Fibroblast of peridontal ligament (primary cell): ENCODE results near the gene CLEC11A.

ENCODE experiments used
- DNase-seq: peaks from one replicate; pipeline ENCODE4 v3.0.0-alpha.2; 2010; ENCODE audit errors: extremely low read depth

Gene CLEC11A

GRCh38 chr19:50723069-50723468 lies at the start of gene CLEC11A:
CLEC11A (plus strand) TSS chr19:50723364; CDS start chr19:50723526, 162 bp downstream.
- DNase-seq = peak; percentile 68

- no peak for DNase-seq
These were observed 46.5 kb upstream of the CLEC11A start for GRCh38 chr19:50676625-50677197.

- DNase-seq = no peak
These were observed 45.5 kb upstream of the CLEC11A start for GRCh38 chr19:50677636-50678035.

GRCh38 chr19:50678323-50678722 lies 44.8 kb upstream of the CLEC11A start:
- DNase-seq = no peak

- peak; percentile 41 for DNase-seq
These were observed 43.7 kb upstream of the CLEC11A start for GRCh38 chr19:50679177-50680125.

GRCh38 chr19:50686310-50687032 lies 36.7 kb upstream of the CLEC11A start:
- DNase-seq = no peak

- no peak for DNase-seq
These were observed 34.4 kb upstream of the CLEC11A start for GRCh38 chr19:50688766-50689165.

GRCh38 chr19:50690439-50690838 lies 32.7 kb upstream of the CLEC11A start:
- DNase-seq = no peak

- no peak for DNase-seq
These were observed 29.8 kb upstream of the CLEC11A start for GRCh38 chr19:50693064-50693975.

GRCh38 chr19:50694815-50695145 lies 28.4 kb upstream of the CLEC11A start:
- no peak for DNase-seq

GRCh38 chr19:50695251-50696093 lies 27.7 kb upstream of the CLEC11A start:
- no peak for DNase-seq

GRCh38 chr19:50696094-50696483 lies 27.1 kb upstream of the CLEC11A start:
- no peak for DNase-seq

- no peak for DNase-seq
These were observed 25.6 kb upstream of the CLEC11A start for GRCh38 chr19:50697414-50698124.

GRCh38 chr19:50701367-50701985 lies 21.7 kb upstream of the CLEC11A start:
- no peak for DNase-seq

GRCh38 chr19:50702158-50702870 lies 20.9 kb upstream of the CLEC11A start:
- DNase-seq = no peak

GRCh38 chr19:50702871-50703829 lies 20.0 kb upstream of the CLEC11A start:
- no peak for DNase-seq

GRCh38 chr19:50703915-50704796 lies 19.0 kb upstream of the CLEC11A start:
- DNase-seq = no peak
